NT2/D1 (cell line): ENCODE results near the gene IRX4.

Experiments used
- DNase-seq: peaks from one replicate; pipeline ENCODE4 v3.0.0-alpha.2; 2011; ENCODE audit warnings: low read depth, low spot score
- H3K27me3 ChIP-seq: 2 replicates; pipeline ENCODE4 v1.6.0; 2011; ENCODE audit warnings: mild to moderate bottlenecking; ENCODE audit not compliant: insufficient read length, insufficient read depth
- H3K36me3 ChIP-seq: 2 replicates; pipeline ENCODE4 v1.6.1; 2011; ENCODE audit warnings: mild to moderate bottlenecking, low read length, mixed read lengths; ENCODE audit not compliant: insufficient read depth, insufficient read length
- H3K4me1 ChIP-seq: 2 replicates; pipeline ENCODE4 v1.5.1; 2011; ENCODE audit not compliant: insufficient read depth, insufficient read length
- H3K4me3 ChIP-seq: 2 replicates; pipeline ENCODE4 v1.5.1; 2011; ENCODE audit warnings: low read depth; ENCODE audit not compliant: insufficient read length
- H3K9ac ChIP-seq: 2 replicates; pipeline ENCODE4 v1.6.0; 2011; ENCODE audit warnings: low read depth; ENCODE audit not compliant: insufficient read length
- H3K9me3 ChIP-seq: 2 replicates; pipeline ENCODE4 v1.5.1; 2011; ENCODE audit warnings: mild to moderate bottlenecking, low read length; ENCODE audit not compliant: insufficient read depth
- SUZ12 ChIP-seq: IDR thresholded peaks from 2 replicates; pipeline ENCODE4 v1.6.1; 2011; ENCODE audit not compliant: insufficient read length, insufficient read depth; ENCODE audit errors: extremely low read depth
- YY1 ChIP-seq: IDR thresholded peaks from 2 replicates; pipeline ENCODE4 v1.6.1; 2011; ENCODE audit not compliant: insufficient read length, insufficient read depth
- ZNF274 ChIP-seq: IDR thresholded peaks from 2 replicates; pipeline ENCODE4 v1.6.1; 2011; ENCODE audit warnings: mild to moderate bottlenecking, low read depth, low read length

IRX4 gene

DNA sequence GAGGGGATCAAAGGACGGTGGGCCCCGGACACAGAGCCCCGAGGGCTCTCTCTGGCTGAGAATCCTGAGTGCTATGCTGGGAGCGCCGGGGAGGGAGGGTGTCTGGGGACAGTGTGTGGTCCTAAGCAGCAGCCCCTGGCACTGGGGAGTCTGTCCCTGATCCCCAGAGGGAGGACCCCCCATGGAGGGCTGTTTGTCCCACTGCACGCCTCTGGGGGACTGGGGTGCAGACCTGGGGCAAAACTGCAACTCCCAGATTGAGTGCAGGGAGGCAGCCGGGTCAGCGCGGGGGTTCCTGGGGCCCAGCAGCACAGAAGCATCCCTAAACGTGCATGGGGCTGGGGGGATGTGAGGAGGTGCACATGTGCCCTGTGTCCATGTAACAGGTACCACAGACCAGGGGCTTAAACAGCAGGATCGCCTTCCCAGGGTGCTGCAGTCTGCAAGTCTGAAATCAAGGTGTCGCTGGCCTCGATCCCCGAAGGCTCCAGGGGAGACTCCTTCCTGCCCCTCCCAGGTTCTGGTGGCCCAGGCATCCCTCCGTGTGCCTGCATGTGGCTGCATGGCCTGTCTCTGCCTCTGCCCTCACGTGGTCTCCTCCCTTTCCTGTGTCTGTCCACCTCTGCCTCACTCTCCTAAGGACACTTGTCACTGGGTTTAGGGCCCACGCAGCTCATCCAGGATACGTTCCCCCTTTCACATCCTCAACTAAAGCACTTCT lies 35.9 kb upstream of the IRX4 start:
- no peak for DNase-seq
- no peak overlapping the region for H3K4me3 ChIP-seq
- TF ChIP-seq YY1 (no peak), ZNF274 (no peak), SUZ12 (no peak)
- no peak overlapping the region for H3K9ac ChIP-seq
- no peaks in the 10 kb centered on the region for H3K27me3 ChIP-seq
- H3K36me3 ChIP-seq = no peaks in the 10 kb centered on the region
- peaks cover 4% of the 10 kb centered on the region for H3K4me1 ChIP-seq
- H3K9me3 ChIP-seq = no peaks in the 10 kb centered on the region; the same call in 1 of the 2 replicates

DNA sequence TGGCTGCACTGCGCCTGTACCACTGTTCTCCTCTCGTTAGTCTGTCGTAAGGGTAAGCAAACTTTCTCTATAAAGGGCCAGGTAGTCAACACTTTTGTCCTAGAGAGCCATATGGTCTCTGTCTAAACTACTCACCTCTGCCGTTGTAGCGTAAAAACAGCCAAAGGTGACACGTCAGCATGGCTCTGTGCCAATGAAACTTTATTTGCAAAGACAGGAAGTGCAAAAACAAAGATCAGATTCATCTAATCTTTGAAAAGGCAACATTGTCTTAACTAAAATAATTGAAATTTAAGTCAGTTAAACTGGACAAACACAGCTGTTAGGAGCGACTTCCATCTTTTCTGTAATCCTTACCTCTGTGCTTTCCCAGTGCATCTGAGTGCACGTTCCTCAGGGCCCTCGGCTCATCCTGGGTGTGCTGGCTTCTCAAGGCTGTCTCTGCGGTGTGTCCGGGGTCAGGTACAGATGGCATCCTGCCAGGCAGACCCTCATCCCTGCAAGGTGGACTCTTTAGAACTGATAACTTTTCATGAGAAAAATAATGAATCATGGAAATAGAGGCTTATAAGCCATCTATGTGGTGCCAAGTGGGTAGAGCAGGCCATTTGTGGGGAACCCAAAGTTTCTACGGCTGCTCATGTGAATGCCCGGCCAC lies 35.2 kb upstream of the IRX4 start:
- H3K4me3 ChIP-seq = no peak overlapping the region
- H3K4me1 ChIP-seq = peaks cover 4% of the 10 kb centered on the region
- H3K36me3 ChIP-seq = no peaks in the 10 kb centered on the region
- DNase-seq = no peak
- TF ChIP-seq SUZ12 = no peak
- TF ChIP-seq YY1 = no peak
- no peak for TF ChIP-seq ZNF274
- H3K9me3 ChIP-seq = no peaks in the 10 kb centered on the region; the same call in 1 of the 2 replicates
- H3K9ac ChIP-seq = no peak overlapping the region
- no peaks in the 10 kb centered on the region for H3K27me3 ChIP-seq

DNA sequence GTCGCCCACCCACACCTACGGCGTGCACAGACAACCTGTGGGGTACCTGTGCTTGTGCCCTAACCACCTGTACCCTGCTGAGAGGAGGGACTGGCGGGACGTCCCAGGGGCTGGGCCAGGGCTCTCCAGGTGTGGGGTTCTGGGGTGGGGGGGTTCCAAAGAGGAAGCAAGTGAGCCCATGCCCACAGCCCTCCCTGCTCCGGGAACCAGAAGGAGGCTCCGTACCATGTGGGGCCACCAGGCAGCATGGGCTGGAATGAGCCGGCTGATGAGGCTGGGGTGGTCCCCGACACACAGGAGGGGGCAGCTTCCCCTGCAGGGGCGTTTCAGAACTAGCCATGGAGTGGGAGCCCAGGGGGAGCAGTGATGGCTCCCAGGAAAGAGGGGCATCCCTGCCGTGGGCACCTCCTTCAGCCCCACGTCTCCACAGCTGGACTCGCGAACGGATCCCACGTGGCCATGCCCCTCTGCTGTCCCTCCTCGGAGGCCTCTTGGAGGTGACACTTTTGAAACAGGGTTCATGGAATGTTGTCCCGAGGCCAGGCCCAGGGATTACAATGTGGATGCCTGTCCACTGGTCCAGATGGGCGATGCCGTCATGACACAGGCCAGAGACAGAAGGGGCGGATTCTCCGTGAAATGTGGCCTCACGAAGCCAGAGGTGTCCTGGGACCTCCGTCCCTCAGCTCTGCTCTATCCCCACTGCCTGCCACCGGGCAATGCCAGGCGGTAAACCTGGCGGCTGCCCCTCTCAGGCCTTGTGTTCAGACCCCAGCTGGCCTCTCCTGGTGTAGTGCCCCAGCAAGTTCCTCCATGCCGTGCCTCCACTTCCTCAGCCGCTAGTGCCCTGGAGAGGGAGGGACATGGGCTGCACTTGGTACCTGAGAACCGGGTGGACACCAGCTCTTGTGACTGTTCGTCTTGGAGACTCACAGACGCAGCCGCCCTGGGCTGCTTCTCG lies 33.6 kb upstream of the IRX4 start:
- H3K9me3 ChIP-seq = no peaks in the 10 kb centered on the region
- H3K36me3 ChIP-seq = no peaks in the 10 kb centered on the region
- H3K9ac ChIP-seq = no peak overlapping the region
- no peak overlapping the region for H3K4me3 ChIP-seq
- TF ChIP-seq SUZ12 = no peak
- TF ChIP-seq ZNF274 = no peak
- no peak for DNase-seq
- H3K4me1 ChIP-seq = peaks cover 4% of the 10 kb centered on the region
- H3K27me3 ChIP-seq = no peaks in the 10 kb centered on the region

DNA sequence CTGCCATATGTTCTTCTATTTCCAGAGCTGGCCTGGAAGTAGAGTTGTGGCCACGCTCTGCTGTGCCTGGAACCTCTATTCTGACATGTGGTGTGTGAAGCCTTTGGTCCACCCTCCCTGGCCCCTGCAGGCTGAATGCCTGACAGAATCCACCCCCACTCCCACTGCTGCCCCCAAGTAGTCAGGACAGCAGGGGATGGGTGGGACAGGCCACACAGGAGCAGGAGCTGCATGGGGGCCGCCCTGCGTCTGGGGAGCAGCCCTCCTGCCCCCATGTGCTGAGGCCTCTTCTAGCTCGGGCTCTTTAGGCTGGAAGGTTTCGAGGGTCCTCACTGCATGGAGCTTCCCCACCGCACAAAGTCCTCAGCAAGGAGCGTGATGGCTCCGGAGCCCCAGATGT lies 32.6 kb upstream of the IRX4 start:
- Histone ChIP-seq H3K9me3 (no peaks in the 10 kb centered on the region), H3K9ac (no peak overlapping the region), H3K4me1 (peaks cover 4% of the 10 kb centered on the region), H3K27me3 (no peaks in the 10 kb centered on the region), H3K4me3 (no peak overlapping the region), H3K36me3 (no peaks in the 10 kb centered on the region)
- no peak for TF ChIP-seq SUZ12
- no peak for TF ChIP-seq ZNF274
- DNase-seq = no peak

DNA sequence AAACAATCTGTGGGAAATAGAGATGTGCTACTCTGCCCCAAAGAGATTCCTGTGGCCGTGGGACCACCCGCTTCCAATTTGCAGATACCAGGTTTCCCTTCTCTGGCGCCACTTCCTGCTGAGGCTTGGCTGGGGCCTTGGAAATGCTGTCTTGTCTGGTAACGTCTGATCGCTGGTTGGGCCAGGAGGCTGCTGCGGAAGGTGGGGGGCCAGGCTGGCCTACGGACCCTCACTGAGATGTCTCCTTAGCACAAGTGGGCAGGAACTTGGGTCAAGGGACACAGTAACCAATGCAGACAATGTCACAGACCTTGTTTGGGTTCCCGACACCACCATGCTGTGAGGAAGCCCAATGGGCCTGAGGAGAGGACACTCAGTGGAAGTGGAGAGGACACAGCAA lies 31.7 kb upstream of the IRX4 start:
- no peak for DNase-seq
- no peak overlapping the region for H3K9ac ChIP-seq
- no peaks in the 10 kb centered on the region for H3K27me3 ChIP-seq
- H3K4me3 ChIP-seq = no peak overlapping the region
- H3K9me3 ChIP-seq = no peaks in the 10 kb centered on the region
- H3K4me1 ChIP-seq = peaks cover 4% of the 10 kb centered on the region
- no peaks in the 10 kb centered on the region for H3K36me3 ChIP-seq
- TF ChIP-seq ZNF274 (no peak), YY1 (no peak), SUZ12 (no peak)

DNA sequence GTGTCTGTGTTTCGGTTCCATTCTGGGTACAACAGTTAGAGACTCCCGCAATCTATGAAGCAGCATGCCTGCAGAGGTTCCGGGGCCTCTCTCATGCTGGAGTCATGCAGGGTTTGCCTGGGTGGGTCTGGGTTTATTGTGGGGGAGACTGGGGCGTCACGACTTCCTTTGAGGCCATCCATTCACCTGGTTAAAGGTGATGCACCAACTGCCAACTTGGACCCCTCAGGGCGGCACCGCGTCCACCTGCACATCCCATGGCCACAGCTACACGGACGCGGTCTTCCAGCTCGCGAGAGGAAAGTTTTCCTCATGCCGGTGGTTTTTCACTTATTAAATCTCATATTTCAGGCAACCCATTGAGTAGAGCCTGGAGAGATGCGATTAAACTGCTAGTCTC lies 30.9 kb upstream of the IRX4 start:
- Histone ChIP-seq H3K4me1 (peaks cover 2% of the 10 kb centered on the region), H3K9me3 (no peaks in the 10 kb centered on the region), H3K36me3 (no peaks in the 10 kb centered on the region), H3K27me3 (no peaks in the 10 kb centered on the region), H3K4me3 (no peak overlapping the region), H3K9ac (no peak overlapping the region)
- TF ChIP-seq SUZ12 = no peak
- TF ChIP-seq ZNF274 = no peak
- no peak for TF ChIP-seq YY1
- no peak for DNase-seq

DNA sequence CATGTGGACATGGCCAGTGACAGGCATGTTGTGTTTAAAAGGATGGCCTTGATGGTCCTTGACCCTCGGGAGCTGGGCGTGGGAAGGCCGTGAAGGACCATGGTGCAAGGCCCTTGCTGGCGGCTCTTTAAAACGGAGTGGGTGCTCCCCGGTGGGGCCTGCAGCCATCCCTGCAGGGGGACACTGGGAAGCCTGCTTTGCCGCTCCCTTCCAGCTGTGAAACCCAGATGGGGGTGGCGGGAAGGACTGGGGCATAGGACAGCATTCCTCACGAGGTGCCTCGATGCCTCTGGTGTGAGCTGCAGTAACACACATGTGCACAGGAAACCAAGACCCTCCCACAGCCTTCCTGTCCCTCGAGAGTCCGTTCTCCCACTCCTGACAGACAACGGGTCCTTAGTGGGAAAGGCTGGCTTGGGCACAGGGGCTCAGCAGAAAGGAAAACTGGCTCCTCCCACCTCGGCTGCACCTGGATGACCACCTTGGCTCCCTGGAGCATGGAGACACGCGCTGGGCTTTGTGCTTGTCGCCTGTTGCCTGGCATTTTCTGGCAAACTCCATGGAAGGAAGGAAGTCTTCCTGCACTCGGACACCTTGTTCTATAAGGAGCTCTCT lies 30.3 kb upstream of the IRX4 start:
- no peak for DNase-seq
- Histone ChIP-seq H3K36me3 (no peaks in the 10 kb centered on the region), H3K9me3 (no peaks in the 10 kb centered on the region), H3K9ac (no peak overlapping the region), H3K4me1 (no peaks in the 10 kb centered on the region), H3K27me3 (no peaks in the 10 kb centered on the region), H3K4me3 (no peak overlapping the region)
- TF ChIP-seq SUZ12 (no peak), YY1 (no peak), ZNF274 (no peak)
